NOMO-1 treated with dmso at 0.1 percent for 144 hours (cell line): ENCODE data around the gene CYSRT1.
"Not testable (repeated sequence)": the region's sequence is repeated elsewhere in the genome, so short reads cannot be mapped to it uniquely, and the experiment has no call there.

Experiments used
- DNase-seq: peaks from one replicate; lab custom pipeline; 2025; ENCODE audit not compliant: unreplicated experiment; lab: John Stamatoyannopoulos, UW

Gene CYSRT1

DNA sequence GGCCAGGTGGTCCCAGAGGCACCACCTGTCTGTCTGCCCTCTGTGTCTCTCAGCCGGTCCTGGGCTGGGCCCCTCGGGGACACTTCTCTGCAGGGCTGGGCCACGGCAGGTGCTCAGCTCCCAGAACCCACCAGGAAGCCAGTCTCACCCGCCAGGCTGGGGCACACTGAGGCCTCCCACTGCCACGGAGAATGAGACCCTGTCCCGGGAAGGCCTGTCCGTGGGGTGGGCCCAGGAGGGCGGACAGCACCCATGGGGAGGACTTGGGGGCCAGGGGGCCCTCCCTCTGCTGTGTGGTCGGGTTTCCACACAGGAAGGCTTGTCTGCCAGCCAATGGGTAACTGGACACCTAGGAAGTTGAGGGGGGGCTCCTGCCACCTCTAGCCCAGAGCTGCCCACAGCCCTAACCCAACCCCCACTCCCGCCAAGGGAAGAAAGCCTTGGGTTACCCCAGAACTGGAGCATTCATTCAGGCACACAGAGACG is 12.0 kb downstream of the CYSRT1 start:
- no peak for DNase-seq

DNA sequence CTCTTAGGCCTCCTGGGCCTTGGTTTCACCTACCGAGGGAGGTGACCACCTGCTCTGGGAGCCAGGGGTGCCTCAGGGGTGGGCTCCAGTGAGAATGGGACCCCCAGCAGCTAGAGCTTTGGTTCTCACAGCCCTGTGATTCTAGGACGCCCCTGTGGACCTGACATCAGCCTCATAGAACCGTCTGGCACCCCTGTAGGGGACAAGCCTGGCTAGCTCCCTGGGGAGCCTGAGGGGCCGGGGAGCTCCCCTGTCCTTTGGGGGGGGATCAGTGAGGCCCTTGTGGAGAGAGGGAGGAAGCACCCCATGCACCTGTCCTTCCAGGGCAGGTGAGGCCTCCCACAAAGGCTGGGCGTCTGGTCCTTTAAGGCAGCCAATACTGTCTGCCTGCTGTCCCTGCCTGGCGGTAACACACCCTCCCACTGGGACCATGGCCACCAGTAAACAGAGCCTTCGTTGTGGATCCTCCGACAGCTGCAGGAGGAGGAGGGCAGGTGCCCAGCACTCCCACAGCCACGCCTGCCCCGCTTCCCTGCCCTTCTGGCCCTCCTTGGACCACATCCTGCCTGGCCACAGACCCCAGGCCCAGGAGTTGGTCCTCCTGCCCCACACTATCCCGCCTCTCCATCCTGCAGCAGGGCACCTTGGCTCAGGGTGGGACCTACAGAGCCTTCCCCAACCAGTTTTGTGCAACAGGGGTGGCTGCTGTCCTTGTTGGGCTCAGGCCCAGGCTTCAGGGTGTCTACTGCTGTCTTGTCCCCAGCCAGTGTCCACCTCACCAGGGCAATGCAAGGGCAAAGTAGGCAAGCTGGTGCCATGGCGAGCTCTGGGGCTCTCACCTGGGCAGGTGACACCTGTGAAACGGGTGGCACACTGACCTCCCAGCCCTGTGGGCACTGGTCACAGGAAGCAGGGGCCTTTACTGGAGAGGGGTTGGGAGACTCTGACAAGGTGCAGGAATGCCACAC is 13.1 kb downstream of the CYSRT1 start:
- DNase-seq = no peak

DNA sequence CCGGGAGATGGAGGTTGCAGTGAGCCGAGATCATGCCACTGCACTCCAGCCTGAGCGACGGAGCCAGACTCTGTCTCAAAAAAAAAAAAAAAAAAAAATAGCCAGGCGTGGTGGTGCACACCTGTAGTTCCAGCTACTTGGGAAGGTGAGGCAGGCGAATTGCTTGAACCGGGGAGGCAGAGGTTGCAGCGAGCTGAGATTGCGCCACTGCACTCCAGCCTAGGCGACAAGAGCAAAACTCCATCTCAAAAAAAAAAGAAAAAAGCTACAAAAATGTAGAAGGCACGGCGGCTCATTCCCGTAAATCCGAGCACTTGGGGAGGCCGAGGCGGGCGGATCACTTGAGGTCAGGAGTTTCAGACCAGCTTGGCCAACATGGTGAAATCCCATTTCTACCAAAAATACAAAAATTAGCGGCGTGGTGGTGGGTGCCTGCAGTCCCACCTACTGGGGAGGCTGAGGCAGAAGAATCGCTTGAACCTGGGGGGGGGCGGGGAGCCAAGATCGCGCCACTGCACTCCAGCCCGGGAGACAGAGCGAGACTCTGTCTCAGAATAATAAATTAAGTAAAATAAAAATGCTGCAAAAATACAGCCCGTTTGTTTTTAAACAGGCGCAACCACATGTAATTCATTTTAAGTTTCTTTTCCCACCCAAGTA is 14.7 kb downstream of the CYSRT1 start:
- not testable (repeated sequence) for DNase-seq

DNA sequence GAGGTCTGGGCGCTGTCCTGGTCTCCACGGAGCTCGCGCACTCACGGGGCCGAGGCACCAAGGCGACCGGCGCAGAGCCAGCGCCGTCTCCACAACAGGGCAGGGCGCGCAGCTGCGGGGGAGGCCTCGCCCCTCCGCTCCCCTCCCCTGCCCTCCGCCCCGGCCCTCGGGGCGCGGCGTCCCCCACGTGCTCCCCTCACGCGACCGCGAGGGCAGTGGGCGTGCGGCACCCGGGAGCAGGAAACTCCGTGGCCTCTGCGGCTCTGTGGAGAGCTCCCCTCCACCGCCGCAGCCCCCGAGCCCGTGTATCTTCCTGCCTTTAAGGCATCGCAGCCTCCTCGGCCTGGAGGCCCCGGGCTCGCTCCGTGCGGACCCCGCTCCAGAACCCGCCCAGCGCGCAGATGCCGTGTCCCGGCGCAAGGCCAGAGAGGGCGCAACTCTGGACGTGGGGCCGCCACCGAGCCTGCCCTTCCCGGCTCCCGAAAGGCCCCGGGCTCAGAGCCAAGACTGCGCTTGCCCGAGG is 15.4 kb downstream of the CYSRT1 start:
- peak; percentile 86 for DNase-seq

GRCh38 chr9:137240841-137241489 is 16.0 kb downstream of the CYSRT1 start, which contains the start of gene TUBB4B:
Gene TUBB4B, plus strand, starts transcription at chr9:137241287. Its CDS starts 74 bp downstream, at chr9:137241361.
- DNase-seq = peak; percentile 100

GRCh38 chr9:137241490-137242268 is 16.7 kb downstream of the CYSRT1 start:
- DNase-seq = peak; percentile 21

DNA sequence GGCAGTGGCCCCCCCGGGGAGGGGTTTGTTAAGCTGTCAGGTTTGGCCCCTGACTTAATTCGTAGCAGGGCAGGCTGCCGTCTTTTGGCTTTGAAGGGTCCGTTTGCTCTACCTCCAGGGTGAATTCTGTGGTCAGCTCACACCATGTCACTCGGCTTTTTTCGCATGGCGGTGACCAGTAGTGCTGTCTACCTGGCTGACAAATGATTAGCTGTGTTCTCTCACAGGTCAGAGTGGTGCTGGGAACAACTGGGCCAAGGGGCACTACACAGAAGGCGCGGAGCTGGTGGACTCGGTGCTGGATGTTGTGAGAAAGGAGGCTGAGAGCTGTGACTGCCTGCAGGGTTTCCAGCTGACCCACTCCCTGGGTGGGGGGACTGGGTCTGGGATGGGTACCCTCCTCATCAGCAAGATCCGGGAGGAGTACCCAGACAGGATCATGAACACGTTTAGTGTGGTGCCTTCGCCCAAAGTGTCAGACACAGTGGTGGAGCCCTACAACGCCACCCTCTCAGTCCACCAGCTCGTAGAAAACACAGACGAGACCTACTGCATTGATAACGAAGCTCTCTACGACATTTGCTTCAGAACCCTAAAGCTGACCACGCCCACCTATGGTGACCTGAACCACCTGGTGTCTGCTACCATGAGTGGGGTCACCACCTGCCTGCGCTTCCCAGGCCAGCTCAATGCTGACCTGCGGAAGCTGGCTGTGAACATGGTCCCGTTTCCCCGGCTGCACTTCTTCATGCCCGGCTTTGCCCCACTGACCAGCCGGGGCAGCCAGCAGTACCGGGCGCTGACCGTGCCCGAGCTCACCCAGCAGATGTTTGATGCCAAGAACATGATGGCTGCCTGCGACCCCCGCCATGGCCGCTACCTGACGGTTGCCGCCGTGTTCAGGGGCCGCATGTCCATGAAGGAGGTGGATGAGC is 17.6 kb downstream of the CYSRT1 start:
- DNase-seq = no peak

DNA sequence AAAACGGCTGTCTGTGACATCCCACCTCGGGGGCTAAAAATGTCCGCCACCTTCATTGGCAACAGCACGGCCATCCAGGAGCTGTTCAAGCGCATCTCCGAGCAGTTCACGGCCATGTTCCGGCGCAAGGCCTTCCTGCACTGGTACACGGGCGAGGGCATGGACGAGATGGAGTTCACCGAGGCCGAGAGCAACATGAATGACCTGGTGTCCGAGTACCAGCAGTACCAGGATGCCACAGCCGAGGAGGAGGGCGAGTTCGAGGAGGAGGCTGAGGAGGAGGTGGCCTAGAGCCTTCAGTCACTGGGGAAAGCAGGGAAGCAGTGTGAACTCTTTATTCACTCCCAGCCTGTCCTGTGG is 18.3 kb downstream of the CYSRT1 start:
- DNase-seq = not testable (repeated sequence)

- no peak for DNase-seq
Measured at GRCh38 chr9:137243626-137244485, 18.9 kb downstream of the CYSRT1 start.

DNA sequence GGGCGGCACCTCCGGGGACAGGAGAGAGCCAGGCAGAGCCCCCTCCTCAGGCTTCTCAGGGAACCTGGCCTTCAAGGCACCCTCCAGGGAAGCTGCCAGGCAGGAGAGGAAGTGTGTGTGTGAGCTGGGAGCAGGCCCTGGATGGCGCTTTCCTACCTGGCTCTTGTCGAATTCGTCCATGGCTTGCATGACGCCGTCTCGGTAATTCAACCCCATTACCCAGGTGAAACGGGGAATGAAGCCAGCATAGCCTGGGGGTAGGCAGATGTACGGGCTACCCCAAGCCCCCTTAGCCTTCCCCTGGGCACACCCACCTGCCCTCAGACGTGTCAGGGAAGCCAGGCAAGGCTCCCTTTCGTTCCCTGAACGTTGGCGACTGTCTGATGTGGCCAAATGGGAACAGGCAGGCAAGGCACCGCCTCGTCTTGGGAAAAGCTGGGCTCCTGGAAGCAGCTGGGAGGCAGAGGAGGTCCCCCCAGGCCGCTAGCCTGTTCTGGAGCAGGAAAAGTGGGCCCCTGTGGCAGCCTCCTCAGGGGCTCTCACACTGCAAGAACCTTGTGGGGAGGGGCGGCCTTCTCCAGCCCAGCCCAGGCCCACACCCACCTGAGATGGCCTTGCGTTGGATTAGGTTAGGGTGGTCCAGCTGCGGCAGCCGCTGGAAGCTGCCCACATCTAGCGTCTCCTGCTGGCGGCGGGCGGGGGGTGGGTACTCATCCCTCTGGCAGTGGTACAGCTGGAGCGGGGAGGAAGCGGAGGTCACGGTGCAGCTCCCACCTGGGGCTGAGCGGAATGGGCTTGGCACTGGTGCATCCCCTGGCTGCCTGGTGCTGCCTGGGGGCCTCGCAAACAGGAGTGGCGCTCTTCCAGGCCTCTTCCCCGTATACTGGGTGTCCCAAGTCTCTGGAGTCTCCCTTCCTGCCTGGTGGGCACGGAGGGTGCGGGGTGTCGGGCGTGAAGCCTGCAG is 19.8 kb downstream of the CYSRT1 start:
- DNase-seq = no peak

GRCh38 chr9:137245450-137246421 is 20.8 kb downstream of the CYSRT1 start:
- no peak for DNase-seq

- DNase-seq = no peak
Measured at GRCh38 chr9:137247135-137247915, 22.4 kb downstream of the CYSRT1 start.

DNA sequence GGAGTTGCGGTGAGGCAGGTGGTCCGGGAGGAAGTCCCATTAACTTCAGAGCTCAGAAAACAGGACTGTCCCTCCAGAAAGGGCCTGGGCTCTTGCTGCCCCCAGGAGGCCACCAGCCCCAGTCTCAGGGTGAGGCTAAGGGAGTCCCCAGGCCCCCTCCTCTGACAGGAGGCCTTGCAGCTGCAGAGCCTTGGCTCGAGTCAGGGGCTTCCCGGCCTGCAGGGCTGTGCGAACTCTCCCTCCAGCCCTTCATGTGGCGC is 22.9 kb downstream of the CYSRT1 start:
- no peak for DNase-seq

DNA sequence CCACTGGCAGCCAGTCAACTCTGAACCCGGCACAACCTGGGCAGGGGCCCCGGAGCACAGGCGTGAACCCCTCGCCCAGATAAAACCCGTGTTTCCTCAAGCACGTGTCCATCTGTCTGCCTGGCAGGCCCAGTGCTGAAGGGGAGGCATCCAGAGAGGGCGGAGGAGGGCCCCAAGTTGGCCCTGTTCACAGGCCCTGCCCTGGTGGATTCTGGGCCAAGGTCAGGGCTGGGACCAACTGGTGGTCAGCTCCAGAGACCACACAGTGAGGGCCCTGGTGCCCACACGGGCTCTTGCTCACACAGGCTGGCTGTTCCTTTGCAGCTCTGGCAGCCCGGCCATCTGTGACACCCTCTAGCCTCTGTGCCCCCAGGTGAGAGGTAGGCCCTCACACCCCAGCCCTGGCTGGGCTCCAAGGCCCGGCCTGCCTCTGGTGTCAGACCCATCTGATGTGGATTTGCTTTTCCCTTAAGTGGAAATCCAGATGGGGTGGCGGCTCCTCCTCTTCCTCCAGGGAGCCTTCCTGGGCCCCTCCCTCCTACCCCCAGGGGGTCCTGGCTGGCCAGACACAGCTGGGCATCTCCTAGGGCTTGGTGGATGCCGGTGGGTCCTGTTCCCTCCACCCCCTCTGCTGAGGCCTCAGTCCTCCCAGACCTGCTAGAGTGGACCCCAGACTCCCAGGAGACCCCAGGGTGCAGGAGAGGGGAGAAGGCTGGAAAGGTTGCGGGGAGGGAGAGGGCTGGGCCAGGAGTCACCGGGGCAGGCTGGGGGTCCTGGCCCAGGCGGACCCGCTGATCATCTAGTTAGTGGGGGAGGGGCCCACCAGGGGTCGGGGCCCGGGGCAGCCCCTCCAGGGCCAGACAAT is 25.6 kb downstream of the CYSRT1 start:
- DNase-seq = no peak

- no peak for DNase-seq
Measured at GRCh38 chr9:137251194-137251461, 26.2 kb downstream of the CYSRT1 start, which contains the start of gene STPG3. Gene STPG3, plus strand, starts transcription at chr9:137251286. Its CDS starts 1 bp downstream, at chr9:137251287.
